ENCODE measurements around the gene HMSD.
A peak's percentile ranks its signal among the peaks of the same experiment; 100 is the strongest.

Gene HMSD

GRCh38 chr18:63969942-63970808, 21.1 kb downstream of the HMSD start, which contains the start of gene SERPINB8:
TSS of gene SERPINB8 (plus strand) at chr18:63970081. CDS start at chr18:63978309, 8,228 bp downstream.
- TF ChIP-seq MAX (IDR thresholded peaks at IDR 0.05) (no peak), CEBPB (IDR thresholded peaks at IDR 0.05) (peak; percentile 86), YY1 (IDR thresholded peaks at IDR 0.05; ENCODE audit: low read depth) (no peak), RAD21 (IDR thresholded peaks at IDR 0.05; ENCODE audit: low read depth) (no peak), TCF12 (IDR thresholded peaks at IDR 0.05; ENCODE audit: low read depth) (no peak), NFIC (IDR thresholded peaks at IDR 0.05) (no peak), TEAD4 (IDR thresholded peaks at IDR 0.05) (peak; percentile 51; the same call in 1 of the 2 replicates), ZBTB7A (IDR thresholded peaks at IDR 0.05; ENCODE audit: low read depth) (0 out of 2 replicates have a peak, but pooled peaks have one; percentile 48), TAF1 (IDR thresholded peaks at IDR 0.05; ENCODE audit: low read depth) (no peak), EGR1 (IDR thresholded peaks at IDR 0.05) (peak; percentile 55; the same call in 1 of the 2 replicates), EP300 (IDR thresholded peaks at IDR 0.05; ENCODE audit: borderline replicate concordance) (no peak), CREB1 (IDR thresholded peaks at IDR 0.05; ENCODE audit: low read depth) (peak; percentile 61), FOXM1 (IDR thresholded peaks at IDR 0.05; ENCODE audit: borderline replicate concordance, low read depth) (no peak)
- TF ChIP-seq, protein P1, sequence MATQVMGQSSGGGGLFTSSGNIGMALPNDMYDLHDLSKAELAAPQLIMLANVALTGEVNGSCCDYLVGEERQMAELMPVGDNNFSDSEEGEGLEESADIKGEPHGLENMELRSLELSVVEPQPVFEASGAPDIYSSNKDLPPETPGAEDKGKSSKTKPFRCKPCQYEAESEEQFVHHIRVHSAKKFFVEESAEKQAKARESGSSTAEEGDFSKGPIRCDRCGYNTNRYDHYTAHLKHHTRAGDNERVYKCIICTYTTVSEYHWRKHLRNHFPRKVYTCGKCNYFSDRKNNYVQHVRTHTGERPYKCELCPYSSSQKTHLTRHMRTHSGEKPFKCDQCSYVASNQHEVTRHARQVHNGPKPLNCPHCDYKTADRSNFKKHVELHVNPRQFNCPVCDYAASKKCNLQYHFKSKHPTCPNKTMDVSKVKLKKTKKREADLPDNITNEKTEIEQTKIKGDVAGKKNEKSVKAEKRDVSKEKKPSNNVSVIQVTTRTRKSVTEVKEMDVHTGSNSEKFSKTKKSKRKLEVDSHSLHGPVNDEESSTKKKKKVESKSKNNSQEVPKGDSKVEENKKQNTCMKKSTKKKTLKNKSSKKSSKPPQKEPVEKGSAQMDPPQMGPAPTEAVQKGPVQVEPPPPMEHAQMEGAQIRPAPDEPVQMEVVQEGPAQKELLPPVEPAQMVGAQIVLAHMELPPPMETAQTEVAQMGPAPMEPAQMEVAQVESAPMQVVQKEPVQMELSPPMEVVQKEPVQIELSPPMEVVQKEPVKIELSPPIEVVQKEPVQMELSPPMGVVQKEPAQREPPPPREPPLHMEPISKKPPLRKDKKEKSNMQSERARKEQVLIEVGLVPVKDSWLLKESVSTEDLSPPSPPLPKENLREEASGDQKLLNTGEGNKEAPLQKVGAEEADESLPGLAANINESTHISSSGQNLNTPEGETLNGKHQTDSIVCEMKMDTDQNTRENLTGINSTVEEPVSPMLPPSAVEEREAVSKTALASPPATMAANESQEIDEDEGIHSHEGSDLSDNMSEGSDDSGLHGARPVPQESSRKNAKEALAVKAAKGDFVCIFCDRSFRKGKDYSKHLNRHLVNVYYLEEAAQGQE (IDR thresholded peaks at IDR 0.05; ENCODE audit: low read depth): no peak

DNA sequence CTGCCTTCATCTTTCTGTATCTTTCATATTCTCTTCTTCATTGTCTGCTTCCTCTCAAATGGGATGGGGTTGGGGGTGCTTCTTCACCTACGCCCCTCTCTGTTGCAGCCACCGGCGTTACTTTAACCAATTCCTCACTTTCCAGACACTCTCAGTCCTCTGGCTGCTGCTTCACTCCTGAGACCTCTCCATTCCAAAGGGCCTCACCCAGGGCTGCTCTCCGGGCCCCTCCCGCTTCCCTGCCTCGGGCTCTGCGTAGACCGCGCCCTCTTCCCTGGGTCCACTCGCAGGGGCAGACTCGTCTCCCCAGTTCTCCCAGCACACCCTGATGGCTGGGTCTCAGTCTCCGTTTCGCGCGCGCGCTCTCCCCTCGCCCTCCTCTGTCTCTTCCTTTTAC, 21.7 kb downstream of the HMSD start:
- TF ChIP-seq EGR1 (IDR thresholded peaks at IDR 0.05) (no peak), CREB1 (IDR thresholded peaks at IDR 0.05; ENCODE audit: low read depth) (no peak), YY1 (IDR thresholded peaks at IDR 0.05; ENCODE audit: low read depth) (no peak), NFIC (IDR thresholded peaks at IDR 0.05) (no peak), ZBTB7A (IDR thresholded peaks at IDR 0.05; ENCODE audit: low read depth) (no peak), CEBPB (IDR thresholded peaks at IDR 0.05) (no peak), TCF12 (IDR thresholded peaks at IDR 0.05; ENCODE audit: low read depth) (no peak), MAX (IDR thresholded peaks at IDR 0.05) (no peak), RAD21 (IDR thresholded peaks at IDR 0.05; ENCODE audit: low read depth) (no peak), EP300 (IDR thresholded peaks at IDR 0.05; ENCODE audit: borderline replicate concordance) (no peak), TEAD4 (IDR thresholded peaks at IDR 0.05) (no peak), FOXM1 (IDR thresholded peaks at IDR 0.05; ENCODE audit: borderline replicate concordance, low read depth) (no peak), TAF1 (IDR thresholded peaks at IDR 0.05; ENCODE audit: low read depth) (no peak)
- TF ChIP-seq, protein P2, sequence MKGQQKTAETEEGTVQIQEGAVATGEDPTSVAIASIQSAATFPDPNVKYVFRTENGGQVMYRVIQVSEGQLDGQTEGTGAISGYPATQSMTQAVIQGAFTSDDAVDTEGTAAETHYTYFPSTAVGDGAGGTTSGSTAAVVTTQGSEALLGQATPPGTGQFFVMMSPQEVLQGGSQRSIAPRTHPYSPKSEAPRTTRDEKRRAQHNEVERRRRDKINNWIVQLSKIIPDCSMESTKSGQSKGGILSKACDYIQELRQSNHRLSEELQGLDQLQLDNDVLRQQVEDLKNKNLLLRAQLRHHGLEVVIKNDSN (IDR thresholded peaks at IDR 0.05): no peak
- TF ChIP-seq, protein P1 (IDR thresholded peaks at IDR 0.05; ENCODE audit: low read depth): no peak

- TF ChIP-seq, protein P2 (IDR thresholded peaks at IDR 0.05): no peak
- TF ChIP-seq RAD21 (IDR thresholded peaks at IDR 0.05; ENCODE audit: low read depth) (no peak), EGR1 (IDR thresholded peaks at IDR 0.05) (no peak), MAX (IDR thresholded peaks at IDR 0.05) (no peak), FOXM1 (IDR thresholded peaks at IDR 0.05; ENCODE audit: borderline replicate concordance, low read depth) (no peak)
- TF ChIP-seq, protein P1 (IDR thresholded peaks at IDR 0.05; ENCODE audit: low read depth): no peak
Observed at GRCh38 chr18:63971320-63972001, 22.4 kb downstream of the HMSD start.
